HG03175 (cell line): ENCODE measurements around the gene DENND4A.
A peak's percentile ranks its signal among the peaks of the same experiment; 100 is the strongest.
"Not testable (repeated sequence)": the region's sequence is repeated elsewhere in the genome, so short reads cannot be mapped to it uniquely, and the experiment has no call there.

ENCODE experiments used
- ATAC-seq: cut with Tn5 transposase; IDR thresholded peaks from one replicate; pipeline ENCODE4 v1.9.1; 2021; ENCODE audit warnings: mild to moderate bottlenecking, moderate library complexity; ENCODE audit not compliant: unreplicated experiment

The DENND4A gene

GRCh38 chr15:65638681-65639089 is 153.4 kb downstream of the DENND4A start:
- no peak for ATAC-seq

GRCh38 chr15:65638109-65638508 is 154.0 kb downstream of the DENND4A start:
- no peak for ATAC-seq

GRCh38 chr15:65634356-65634755 is 157.7 kb downstream of the DENND4A start:
- ATAC-seq = no peak

GRCh38 chr15:65633752-65634151 is 158.3 kb downstream of the DENND4A start:
- ATAC-seq = no peak

GRCh38 chr15:65632780-65633375 is 159.2 kb downstream of the DENND4A start:
- ATAC-seq = no peak

- ATAC-seq = no peak
These were observed 160.6 kb downstream of the DENND4A start for GRCh38 chr15:65631503-65631902.

GRCh38 chr15:65630760-65631159 is 161.3 kb downstream of the DENND4A start:
- ATAC-seq = no peak

- ATAC-seq = no peak
These were observed 162.5 kb downstream of the DENND4A start for GRCh38 chr15:65629548-65629947.

- no peak for ATAC-seq
These were observed 165.2 kb downstream of the DENND4A start for GRCh38 chr15:65626856-65627255.

GRCh38 chr15:65623103-65623502 is 169.0 kb downstream of the DENND4A start:
- no peak for ATAC-seq

GRCh38 chr15:65621638-65622037 is 170.5 kb downstream of the DENND4A start, which contains the start of gene SLC24A1:
TSS of gene SLC24A1 (plus strand) at chr15:65621938. CDS start at chr15:65624081, 2,143 bp downstream.
- ATAC-seq = no peak

- no peak for ATAC-seq
These were observed 171.3 kb downstream of the DENND4A start for GRCh38 chr15:65620833-65621232.

GRCh38 chr15:65619626-65620290 is 172.3 kb downstream of the DENND4A start:
- no peak for ATAC-seq

- no peak for ATAC-seq
These were observed 173.5 kb downstream of the DENND4A start for GRCh38 chr15:65618560-65619109.

- not testable (repeated sequence) for ATAC-seq
These were observed 176.2 kb downstream of the DENND4A start for GRCh38 chr15:65615887-65616286.

- ATAC-seq = no peak
These were observed 178.9 kb downstream of the DENND4A start for GRCh38 chr15:65612949-65613744.

- ATAC-seq = no peak
These were observed 179.5 kb downstream of the DENND4A start for GRCh38 chr15:65612616-65612946.

GRCh38 chr15:65611888-65612615 is 180.0 kb downstream of the DENND4A start:
- no peak for ATAC-seq

GRCh38 chr15:65610871-65611718 is 181.0 kb downstream of the DENND4A start, which contains the start of gene INTS14:
TSS of gene INTS14 (minus strand) at chr15:65611131. CDS start at chr15:65607380, 3,751 bp downstream.
- peak; percentile 94 for ATAC-seq
